ENCODE results near the gene CTXND1. TPM values are rescaled to one million over a fixed set of nuclear protein-coding genes. Genes with fewer than 3 reads are reported as not detected.

The CTXND1 gene
- total and polyA plus RNA-seq, 2 of the 4 experiments (the other 2 are of a cell fraction) = not detected

GRCh38 chr15:80191897-80192595, 60.0 kb downstream of the CTXND1 start:
- H3K79me1 ChIP-seq (ENCODE audit: low read depth in 1 of 2, low read length in 2 of 2) = no peaks in the 10 kb centered on the region
- WGBS, 2 experiments (ENCODE audit: extremely low coverage in 2 of 2, insufficient read length in 1 of 2) = no CpG with 5 or more reads among the region's 8 CpGs
- H3K27ac ChIP-seq (ENCODE audit: insufficient read depth, low read length) = no peak overlapping the region
- ChIA-PET CTCF (interaction anchor here (0.6 kb wide), 1 partner anchor 181 kb away, joined by 3 read pairs; no protein-coding TSS in a partner anchor), POLR2A (ENCODE audit: unreplicated experiment) (no interaction called here)
- H4K5ac ChIP-seq (ENCODE audit: low read depth, low read length) = no peak overlapping the region
- no peak for ATAC-seq (ENCODE audit: low read depth)
- no peak overlapping the region for H3K14ac ChIP-seq (replicated peaks; ENCODE audit: low read depth, low read length)
- dilution Hi-C loops (cut with HindIII; ENCODE audit: low sequenced_read_pairs, unreplicated experiment) (no loop called here), intact Hi-C loops (cut with micrococcal nuclease) (no loop called here), in situ Hi-C loops (cut with MboI; ENCODE audit: low sequenced_read_pairs) (no loop called here)
- no peak overlapping the region for H3K56ac ChIP-seq (ENCODE audit: extremely low read depth, insufficient read depth, low read length)
- BruUV-seq (replicated peaks) = no TSS peak
- H3K4ac ChIP-seq (ENCODE audit: low read depth, low read length) = no peak overlapping the region
- H2BK5ac ChIP-seq (ENCODE audit: low read depth, low read length, poor library complexity, severe bottlenecking) = no peak overlapping the region
- peaks cover 4% of the 10 kb centered on the region for H3K36me3 ChIP-seq (ENCODE audit: control insufficient read depth, insufficient read depth, low read length)
- no peak overlapping the region for H3K18ac ChIP-seq (ENCODE audit: low read depth, low read length)
- H4K8ac ChIP-seq (ENCODE audit: low read depth in 2 of 2, low read length in 2 of 2) = no peak overlapping the region
- H3K27me3 ChIP-seq (ENCODE audit: control insufficient read depth, insufficient read depth, low read length) = peaks cover 2% of the 10 kb centered on the region; the same call in 1 of the 2 replicates
- H2BK120ac ChIP-seq (ENCODE audit: low read depth, low read length) = no peak overlapping the region
- H2AFZ ChIP-seq (replicated peaks; ENCODE audit: low read length, poor library complexity) = no peak overlapping the region
- H2AK5ac ChIP-seq (ENCODE audit: low read depth, low read length) = no peak overlapping the region
- H4K91ac ChIP-seq (ENCODE audit: insufficient read depth, low read depth, low read length) = no peak overlapping the region
- H3K4me3 ChIP-seq (ENCODE audit: insufficient read depth, low read depth, low read length) = no peak overlapping the region
- no peak overlapping the region for H2BK20ac ChIP-seq (ENCODE audit: low read depth, low read length)
- H2AK9ac ChIP-seq (replicated peaks; ENCODE audit: low read depth, low read length, poor library complexity) = no peak overlapping the region
- DNase-seq = no peak
- TF ChIP-seq MAFK (IDR thresholded peaks at IDR 0.05; ENCODE audit: low read depth, low read length) (no peak), MAZ (IDR thresholded peaks at IDR 0.05; ENCODE audit: borderline replicate concordance, low read depth, low read length) (no peak)
- TF ChIP-seq, protein P1, sequence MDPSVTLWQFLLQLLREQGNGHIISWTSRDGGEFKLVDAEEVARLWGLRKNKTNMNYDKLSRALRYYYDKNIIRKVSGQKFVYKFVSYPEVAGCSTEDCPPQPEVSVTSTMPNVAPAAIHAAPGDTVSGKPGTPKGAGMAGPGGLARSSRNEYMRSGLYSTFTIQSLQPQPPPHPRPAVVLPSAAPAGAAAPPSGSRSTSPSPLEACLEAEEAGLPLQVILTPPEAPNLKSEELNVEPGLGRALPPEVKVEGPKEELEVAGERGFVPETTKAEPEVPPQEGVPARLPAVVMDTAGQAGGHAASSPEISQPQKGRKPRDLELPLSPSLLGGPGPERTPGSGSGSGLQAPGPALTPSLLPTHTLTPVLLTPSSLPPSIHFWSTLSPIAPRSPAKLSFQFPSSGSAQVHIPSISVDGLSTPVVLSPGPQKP (IDR thresholded peaks at IDR 0.05; ENCODE audit: borderline replicate concordance, low read depth, low read length) = no peak
- H3K23ac ChIP-seq (ENCODE audit: low read depth, low read length) = no peak overlapping the region
- H4K20me1 ChIP-seq (ENCODE audit: insufficient read depth, low read length) = no peaks in the 10 kb centered on the region
- H3K9me3 ChIP-seq (ENCODE audit: control insufficient read depth, insufficient read depth, low read length) = no peaks in the 10 kb centered on the region
- no peaks in the 10 kb centered on the region for H3K4me1 ChIP-seq (ENCODE audit: control insufficient read depth, insufficient read depth, low read length)
- H3K4me2 ChIP-seq (ENCODE audit: low read depth, low read length) = no peak overlapping the region
- H2BK15ac ChIP-seq (ENCODE audit: low read depth, low read length) = no peak overlapping the region
- H3K9me1 ChIP-seq (ENCODE audit: insufficient read depth, low read length) = peaks cover under 1% of the 10 kb centered on the region; the same call in 1 of the 2 replicates
- H3K9ac ChIP-seq (ENCODE audit: low read depth, low read length) = no peak overlapping the region

Data from IMR-90 (cell line).